ENCODE results near the gene GLIPR1. TPM values are rescaled to one million over a fixed set of nuclear protein-coding genes. Genes with fewer than 3 reads are reported as not detected.

The GLIPR1 gene
- total RNA-seq, 1 donor from 2014 or later: 3.1 TPM

Other genes with a start within 250 kb of the GLIPR1 start
- 4.1 TPM for gene CAPS2, start 150.4 kb upstream of the GLIPR1 start, total RNA-seq
- gene GLIPR1L1, start 146.1 kb upstream of the GLIPR1 start, total RNA-seq: not detected
- 0.28 TPM for gene GLIPR1L2, start 89.7 kb upstream of the GLIPR1 start, total RNA-seq
- gene KRR1, start 30.9 kb downstream of the GLIPR1 start, total RNA-seq: 18.7 TPM

All from left lobe of liver (tissue), 1 donor.